ENCODE data around the gene MTF1.

The MTF1 gene

DNA sequence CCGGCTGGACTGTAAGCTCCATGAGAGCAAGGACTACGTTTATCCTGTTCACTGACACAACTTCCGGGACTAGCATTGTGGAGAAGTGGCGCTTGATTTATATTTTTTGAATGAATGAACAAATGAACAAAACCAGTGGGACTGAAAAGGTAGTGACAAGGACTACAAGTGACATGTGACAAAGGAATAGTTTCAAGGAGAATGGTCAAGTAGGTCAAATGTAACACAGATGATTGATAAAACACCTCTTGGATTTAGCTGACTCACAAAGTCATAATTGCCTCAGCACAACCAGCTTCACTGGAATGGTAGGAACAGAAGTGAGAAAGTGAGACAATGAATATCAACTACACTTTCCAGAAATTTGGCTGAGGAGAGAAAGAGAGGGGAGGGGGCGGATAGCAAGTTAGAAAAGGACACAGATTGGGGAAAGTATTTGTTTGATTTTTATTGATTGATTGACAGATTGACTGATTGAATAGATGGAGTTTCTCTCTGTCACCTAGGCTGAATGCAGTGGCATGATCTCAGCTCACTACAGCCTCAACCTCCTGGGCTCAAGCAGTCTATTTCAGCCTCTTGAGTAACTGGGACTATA lies 14.2 kb downstream of the MTF1 start:
- H3K27me3 ChIP-seq (ENCODE audit: insufficient read depth, low read length), result no peaks in the 10 kb centered on the region
- WGBS (ENCODE audit: extremely low coverage, insufficient coverage, insufficient read length), result no CpG with 5 or more reads among the region's 5 CpGs
- H3K23ac ChIP-seq (ENCODE audit: low read length), result no peak overlapping the region
- no peak overlapping the region for H2AFZ ChIP-seq (ENCODE audit: insufficient read depth, low read length, poor library complexity)
- H2BK120ac ChIP-seq (ENCODE audit: insufficient read depth, low read length, poor library complexity), result no peak overlapping the region
- no peak overlapping the region for H4K8ac ChIP-seq (ENCODE audit: low read depth, low read length)
- peaks cover 9 to 10% of the 10 kb centered on the region in 2 experiments for H3K36me3 ChIP-seq (ENCODE audit: control insufficient read depth in 1 of 2, insufficient read depth in 2 of 2, low read length in 2 of 2)
- no peaks in the 10 kb centered on the region for H3K79me2 ChIP-seq (ENCODE audit: control insufficient read depth, insufficient read depth, low read length, poor library complexity)
- no peak overlapping the region for H3K9ac ChIP-seq (ENCODE audit: low read length)
- no peaks in the 10 kb centered on the region for H3K9me3 ChIP-seq (ENCODE audit: insufficient read depth, low read depth, low read length)
- no peak overlapping the region for H4K12ac ChIP-seq (ENCODE audit: low read depth, low read length)
- no peak overlapping the region for H3K14ac ChIP-seq (ENCODE audit: low read length)
- no peaks in the 10 kb centered on the region for H3K4me1 ChIP-seq (ENCODE audit: control insufficient read depth in 1 of 2, insufficient read depth in 2 of 2, low read length in 2 of 2)
- peak in 1 of 2 donors; percentile 67 for DNase-seq
- no peak overlapping the region for H3K4me2 ChIP-seq (ENCODE audit: low read length)
- H3K4ac ChIP-seq (ENCODE audit: low read depth, low read length), result no peak overlapping the region
- no peak overlapping the region for H3K18ac ChIP-seq (ENCODE audit: low read length)
- H3K27ac ChIP-seq (ENCODE audit: low read depth, low read length), result no peak overlapping the region
- H2BK12ac ChIP-seq (ENCODE audit: low read length), result no peak overlapping the region
- no peaks in the 10 kb centered on the region for H3K79me1 ChIP-seq (ENCODE audit: low read length)
- H4K91ac ChIP-seq (ENCODE audit: low read depth, low read length), result no peak overlapping the region
- H3K4me3 ChIP-seq (ENCODE audit: low read depth, low read length), result no peak overlapping the region
- H2AK5ac ChIP-seq (ENCODE audit: low read length), result no peak overlapping the region
- no peak overlapping the region for H2BK5ac ChIP-seq (ENCODE audit: low read depth, low read length, poor library complexity)

DNA sequence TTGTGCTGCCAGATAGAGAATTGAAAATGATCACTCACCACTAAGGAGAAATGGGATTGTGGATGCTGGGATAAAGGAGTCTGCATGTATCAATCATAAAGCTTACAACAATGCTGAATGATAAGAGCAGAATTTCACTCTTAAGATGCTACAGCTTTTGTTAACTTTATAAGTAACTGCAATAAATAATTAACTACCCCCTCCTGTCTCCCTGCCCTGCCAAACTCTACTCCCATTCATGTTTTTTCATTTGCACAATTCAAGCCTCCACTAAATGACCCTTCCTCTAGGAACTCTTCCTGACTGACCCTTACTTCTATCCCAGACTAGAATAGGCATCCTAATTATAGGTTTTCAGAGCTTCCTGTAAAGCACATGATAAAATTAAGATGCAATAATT lies 14.9 kb downstream of the MTF1 start:
- Histone ChIP-seq H3K79me1 (ENCODE audit: low read length) (no peaks in the 10 kb centered on the region), H4K12ac (ENCODE audit: low read depth, low read length) (no peak overlapping the region), H4K91ac (ENCODE audit: low read depth, low read length) (no peak overlapping the region), H3K27ac (ENCODE audit: low read depth, low read length) (no peak overlapping the region), H4K8ac (ENCODE audit: low read depth, low read length) (no peak overlapping the region), H3K9ac (ENCODE audit: low read length) (no peak overlapping the region), H3K4me3 (ENCODE audit: low read depth, low read length) (no peak overlapping the region), H3K4me1 (ENCODE audit: control insufficient read depth in 1 of 2, insufficient read depth in 2 of 2, low read length in 2 of 2) (no peaks in the 10 kb centered on the region), H2AK5ac (ENCODE audit: low read length) (no peak overlapping the region), H3K9me3 (ENCODE audit: insufficient read depth, low read depth, low read length) (no peaks in the 10 kb centered on the region), H3K79me2 (ENCODE audit: control insufficient read depth, insufficient read depth, low read length, poor library complexity) (no peaks in the 10 kb centered on the region), H3K4ac (ENCODE audit: low read depth, low read length) (no peak overlapping the region), H2BK12ac (ENCODE audit: low read length) (no peak overlapping the region), H3K14ac (ENCODE audit: low read length) (no peak overlapping the region), H3K36me3 (ENCODE audit: control insufficient read depth in 1 of 2, insufficient read depth in 2 of 2, low read length in 2 of 2) (peaks cover 11 to 15% of the 10 kb centered on the region in 2 experiments), H2AFZ (ENCODE audit: insufficient read depth, low read length, poor library complexity) (no peak overlapping the region), H2BK5ac (ENCODE audit: low read depth, low read length, poor library complexity) (no peak overlapping the region), H2BK120ac (ENCODE audit: insufficient read depth, low read length, poor library complexity) (no peak overlapping the region), H3K18ac (ENCODE audit: low read length) (no peak overlapping the region), H3K23ac (ENCODE audit: low read length) (no peak overlapping the region), H3K4me2 (ENCODE audit: low read length) (no peak overlapping the region), H3K27me3 (ENCODE audit: insufficient read depth, low read length) (no peaks in the 10 kb centered on the region)
- DNase-seq, result no peak

DNA sequence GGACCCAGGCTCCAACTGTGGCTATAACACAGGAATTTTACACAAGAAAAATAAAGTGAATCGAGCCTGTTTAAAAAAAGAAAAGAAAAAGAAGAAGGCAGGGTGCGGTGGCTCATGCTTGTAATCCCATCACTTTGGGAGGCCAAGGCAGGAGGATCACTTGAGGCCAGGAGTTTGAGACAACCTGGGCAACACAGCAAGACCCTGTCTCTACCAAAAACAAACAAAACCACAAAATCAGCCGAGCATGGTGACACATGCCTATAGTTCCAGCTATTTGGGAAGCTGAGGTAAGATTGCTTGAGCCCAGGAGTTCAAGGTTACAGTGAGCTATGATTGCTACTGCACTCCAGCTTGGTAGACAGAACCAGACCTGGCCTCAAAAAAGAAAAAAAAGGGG lies 17.7 kb downstream of the MTF1 start:
- Histone ChIP-seq H4K8ac (ENCODE audit: low read depth, low read length) (no peak overlapping the region), H3K4me3 (ENCODE audit: low read depth, low read length) (no peak overlapping the region), H3K4me1 (ENCODE audit: control insufficient read depth in 1 of 2, insufficient read depth in 2 of 2, low read length in 2 of 2) (no peaks in the 10 kb centered on the region), H3K18ac (ENCODE audit: low read length) (no peak overlapping the region), H2AK5ac (ENCODE audit: low read length) (no peak overlapping the region), H4K91ac (ENCODE audit: low read depth, low read length) (no peak overlapping the region), H3K14ac (ENCODE audit: low read length) (no peak overlapping the region), H3K9ac (ENCODE audit: low read length) (no peak overlapping the region), H4K12ac (ENCODE audit: low read depth, low read length) (no peak overlapping the region), H2AFZ (ENCODE audit: insufficient read depth, low read length, poor library complexity) (no peak overlapping the region), H3K79me2 (ENCODE audit: control insufficient read depth, insufficient read depth, low read length, poor library complexity) (no peaks in the 10 kb centered on the region), H2BK12ac (ENCODE audit: low read length) (no peak overlapping the region), H3K23ac (ENCODE audit: low read length) (no peak overlapping the region), H3K4me2 (ENCODE audit: low read length) (no peak overlapping the region), H2BK120ac (ENCODE audit: insufficient read depth, low read length, poor library complexity) (no peak overlapping the region), H3K79me1 (ENCODE audit: low read length) (no peaks in the 10 kb centered on the region), H3K27me3 (ENCODE audit: insufficient read depth, low read length) (no peaks in the 10 kb centered on the region), H3K36me3 (ENCODE audit: control insufficient read depth in 1 of 2, insufficient read depth in 2 of 2, low read length in 2 of 2) (peaks cover 13 to 26% of the 10 kb centered on the region in 2 experiments), H3K27ac (ENCODE audit: low read depth, low read length) (no peak overlapping the region), H3K4ac (ENCODE audit: low read depth, low read length) (no peak overlapping the region), H2BK5ac (ENCODE audit: low read depth, low read length, poor library complexity) (no peak overlapping the region), H3K9me3 (ENCODE audit: insufficient read depth, low read depth, low read length) (no peaks in the 10 kb centered on the region)
- no CpG with 5 or more reads among the region's 3 CpGs for WGBS (ENCODE audit: extremely low coverage, insufficient coverage, insufficient read length)
- no peak for DNase-seq

DNA sequence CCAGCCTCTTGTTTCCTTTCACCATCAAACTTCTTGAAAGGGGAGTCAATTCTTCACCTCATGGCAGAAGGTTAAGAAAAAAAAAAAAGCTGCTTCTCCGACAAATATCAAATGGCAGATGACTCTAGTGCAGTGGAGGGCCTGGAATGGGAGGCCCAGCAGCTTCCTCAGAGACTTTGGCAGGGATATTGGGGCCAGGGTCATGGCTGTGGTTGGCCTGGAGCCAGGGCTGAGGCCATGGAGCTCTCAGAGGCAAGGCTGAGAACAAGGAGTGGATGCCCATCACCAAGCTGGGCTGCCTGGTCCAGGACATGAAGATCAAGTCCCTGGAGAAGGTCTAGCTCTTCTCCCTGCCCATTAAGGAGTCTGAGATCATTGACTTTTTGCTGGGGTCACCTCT lies 18.7 kb downstream of the MTF1 start:
- no CpG with 5 or more reads among the region's 1 CpG for WGBS (ENCODE audit: extremely low coverage, insufficient coverage, insufficient read length)
- Histone ChIP-seq H3K14ac (ENCODE audit: low read length) (no peak overlapping the region), H3K9ac (ENCODE audit: low read length) (no peak overlapping the region), H4K8ac (ENCODE audit: low read depth, low read length) (no peak overlapping the region), H3K27me3 (ENCODE audit: insufficient read depth, low read length) (no peaks in the 10 kb centered on the region), H2BK12ac (ENCODE audit: low read length) (no peak overlapping the region), H3K79me2 (ENCODE audit: control insufficient read depth, insufficient read depth, low read length, poor library complexity) (no peaks in the 10 kb centered on the region), H3K27ac (ENCODE audit: low read depth, low read length) (no peak overlapping the region), H2BK5ac (ENCODE audit: low read depth, low read length, poor library complexity) (no peak overlapping the region), H2BK120ac (ENCODE audit: insufficient read depth, low read length, poor library complexity) (no peak overlapping the region), H2AFZ (ENCODE audit: insufficient read depth, low read length, poor library complexity) (no peak overlapping the region), H3K4me3 (ENCODE audit: low read depth, low read length) (no peak overlapping the region), H3K4me1 (ENCODE audit: control insufficient read depth in 1 of 2, insufficient read depth in 2 of 2, low read length in 2 of 2) (no peaks in the 10 kb centered on the region), H3K36me3 (ENCODE audit: control insufficient read depth in 1 of 2, insufficient read depth in 2 of 2, low read length in 2 of 2) (peaks cover 13 to 26% of the 10 kb centered on the region in 2 experiments), H3K9me3 (ENCODE audit: insufficient read depth, low read depth, low read length) (no peaks in the 10 kb centered on the region), H3K23ac (ENCODE audit: low read length) (no peak overlapping the region), H4K91ac (ENCODE audit: low read depth, low read length) (no peak overlapping the region), H4K12ac (ENCODE audit: low read depth, low read length) (no peak overlapping the region), H3K4me2 (ENCODE audit: low read length) (no peak overlapping the region), H3K79me1 (ENCODE audit: low read length) (no peaks in the 10 kb centered on the region), H3K4ac (ENCODE audit: low read depth, low read length) (no peak overlapping the region), H3K18ac (ENCODE audit: low read length) (no peak overlapping the region), H2AK5ac (ENCODE audit: low read length) (no peak overlapping the region)
- no peak for DNase-seq
